SK-N-MC (cell line): ENCODE measurements around the gene KIAA2012.
A peak's percentile ranks its signal among the peaks of the same experiment; 100 is the strongest.

Experiments used
- DNase-seq: peaks from one replicate; pipeline ENCODE4 v3.0.0-alpha.2; 2011; ENCODE audit warnings: low read depth, low spot score
- H3K27ac ChIP-seq: fragments of 200-600 bp; sonication (generic); 2 replicates; pipeline ENCODE4 v1.5.1; 2016; ENCODE audit warnings: mixed run types
- H3K36me3 ChIP-seq: fragments of 200-600 bp; sonication (generic); 2 replicates; pipeline ENCODE4 v1.6.1; 2017; ENCODE audit warnings: antibody characterized with exemption, low read length, mixed read lengths; ENCODE audit not compliant: insufficient read depth
- H3K4me3 ChIP-seq: fragments of 200-600 bp; sonication (generic); 2 replicates; pipeline ENCODE4 v1.5.1; 2016
- H3K9ac ChIP-seq: fragments of 200-600 bp; sonication (generic); 2 replicates; pipeline ENCODE4 v1.8.0; 2017; ENCODE audit warnings: mixed run types, mixed read lengths; ENCODE audit not compliant: insufficient read length
- H3K9me3 ChIP-seq: fragments of 200-600 bp; sonication (generic); 2 replicates; pipeline ENCODE4 v1.6.1; 2017; ENCODE audit warnings: low read depth, mild to moderate bottlenecking, antibody characterized with exemption, low read length, moderate library complexity, mixed read lengths
- EZH2 ChIP-seq: fragments of 200-600 bp; sonication (generic); IDR thresholded peaks from one replicate; pipeline ENCODE4 v1.6.1; 2017; ENCODE audit warnings: antibody characterized with exemption
- FOXP2 ChIP-seq: optimal IDR thresholded peaks from 2 replicates; pipeline ENCODE3; 2011; ENCODE audit warnings: mild to moderate bottlenecking, moderate library complexity; ENCODE audit not compliant: insufficient read depth; ENCODE audit errors: extremely low read length, control extremely low read depth
- POLR2AphosphoS5 ChIP-seq: IDR thresholded peaks from 2 replicates; pipeline ENCODE4 v1.6.1; 2012; ENCODE audit warnings: mild to moderate bottlenecking, low read depth, low read length, borderline replicate concordance

The KIAA2012 gene

GRCh38 chr2:202050652-202051051 lies 22.4 kb upstream of the KIAA2012 start:
- Histone ChIP-seq H3K4me3 (no peak overlapping the region), H3K27ac (0 out of 2 replicates have a peak overlapping the region, but pooled peaks have one; percentile 32), H3K36me3 (no peaks in the 10 kb centered on the region), H3K9ac (no peak overlapping the region), H3K9me3 (no peaks in the 10 kb centered on the region)
- no peak for DNase-seq
- TF ChIP-seq EZH2 (no peak), FOXP2 (no peak), POLR2AphosphoS5 (no peak)

GRCh38 chr2:202051499-202052161 lies 21.4 kb upstream of the KIAA2012 start:
- DNase-seq = no peak
- H3K27ac ChIP-seq = peak overlapping the region; percentile 64; the same call in 1 of the 2 replicates
- no peaks in the 10 kb centered on the region for H3K36me3 ChIP-seq
- peak overlapping the region; percentile 0; the same call in 1 of the 2 replicates for H3K4me3 ChIP-seq
- TF ChIP-seq FOXP2 = no peak
- no peak for TF ChIP-seq POLR2AphosphoS5
- no peak for TF ChIP-seq EZH2
- H3K9ac ChIP-seq = no peak overlapping the region
- no peaks in the 10 kb centered on the region for H3K9me3 ChIP-seq

- Histone ChIP-seq H3K27ac (no peak overlapping the region), H3K9me3 (no peaks in the 10 kb centered on the region), H3K36me3 (no peaks in the 10 kb centered on the region), H3K9ac (no peak overlapping the region), H3K4me3 (peak overlapping the region; percentile 0; the same call in 1 of the 2 replicates)
- no peak for DNase-seq
- TF ChIP-seq EZH2 = no peak
- no peak for TF ChIP-seq POLR2AphosphoS5
- TF ChIP-seq FOXP2 = no peak
Measured at GRCh38 chr2:202052235-202052634, 20.8 kb upstream of the KIAA2012 start.

- Histone ChIP-seq H3K9me3 (no peaks in the 10 kb centered on the region), H3K36me3 (no peaks in the 10 kb centered on the region), H3K27ac (no peak overlapping the region), H3K9ac (no peak overlapping the region), H3K4me3 (no peak overlapping the region)
- TF ChIP-seq EZH2 = no peak
- TF ChIP-seq FOXP2 = no peak
- TF ChIP-seq POLR2AphosphoS5 = no peak
- DNase-seq = no peak
Measured at GRCh38 chr2:202054679-202055078, 18.4 kb upstream of the KIAA2012 start.

- H3K27ac ChIP-seq = no peak overlapping the region
- H3K4me3 ChIP-seq = peak overlapping the region; percentile 39; the same call in 1 of the 2 replicates
- no peak for TF ChIP-seq EZH2
- TF ChIP-seq FOXP2 = no peak
- TF ChIP-seq POLR2AphosphoS5 = no peak
- DNase-seq = no peak
- H3K36me3 ChIP-seq = no peaks in the 10 kb centered on the region
- no peak overlapping the region for H3K9ac ChIP-seq
- no peaks in the 10 kb centered on the region for H3K9me3 ChIP-seq
Measured at GRCh38 chr2:202056611-202057010, 16.4 kb upstream of the KIAA2012 start.

GRCh38 chr2:202060218-202060617 lies 12.8 kb upstream of the KIAA2012 start:
- no peaks in the 10 kb centered on the region for H3K36me3 ChIP-seq
- H3K9me3 ChIP-seq = no peaks in the 10 kb centered on the region
- no peak for DNase-seq
- H3K9ac ChIP-seq = no peak overlapping the region
- no peak overlapping the region for H3K4me3 ChIP-seq
- TF ChIP-seq EZH2 = no peak
- TF ChIP-seq FOXP2 = no peak
- TF ChIP-seq POLR2AphosphoS5 = no peak
- H3K27ac ChIP-seq = no peak overlapping the region

- DNase-seq = no peak
- no peaks in the 10 kb centered on the region for H3K9me3 ChIP-seq
- H3K36me3 ChIP-seq = no peaks in the 10 kb centered on the region
- H3K4me3 ChIP-seq = no peak overlapping the region
- H3K27ac ChIP-seq = no peak overlapping the region
- H3K9ac ChIP-seq = no peak overlapping the region
- TF ChIP-seq FOXP2 (no peak), EZH2 (no peak), POLR2AphosphoS5 (no peak)
Measured at GRCh38 chr2:202061695-202062094, 11.4 kb upstream of the KIAA2012 start.

- Histone ChIP-seq H3K36me3 (no peaks in the 10 kb centered on the region), H3K4me3 (no peak overlapping the region), H3K27ac (no peak overlapping the region), H3K9ac (no peak overlapping the region), H3K9me3 (no peaks in the 10 kb centered on the region)
- DNase-seq = no peak
- TF ChIP-seq POLR2AphosphoS5 = no peak
- TF ChIP-seq FOXP2 = no peak
- TF ChIP-seq EZH2 = no peak
Measured at GRCh38 chr2:202064171-202064880, 8.7 kb upstream of the KIAA2012 start.
